Activated T-helper 17 cell treated with anti-CD3 and anti-CD28 coated beads, Interleukin-2, amount 50 U/mL, for 72 hours (primary cell): ENCODE results near the gene RXRA. TPM values are rescaled to one million over a fixed set of nuclear protein-coding genes. Genes with fewer than 3 reads are reported as not detected.

ENCODE experiments used
- ATAC-seq: fragments of 150-1000 bp; cut with Tn5 transposase; replicated peaks from 2 replicates; pipeline ENCODE4 v1.10.0; 2021; ENCODE audit warnings: mild to moderate bottlenecking, moderate library complexity
- H3K27ac Mint-ChIP-seq: one replicate; pipeline ENCODE4 v1.8.0; 2022; ENCODE audit warnings: mixed read lengths
- H3K27me3 Mint-ChIP-seq: one replicate; pipeline ENCODE4 v1.8.0; 2022; ENCODE audit warnings: mixed read lengths
- H3K36me3 Mint-ChIP-seq: one replicate; pipeline ENCODE4 v1.8.0; 2022; ENCODE audit warnings: low read depth, mild to moderate bottlenecking, mixed read lengths
- H3K4me1 Mint-ChIP-seq: one replicate; pipeline ENCODE4 v1.8.0; 2022; ENCODE audit warnings: mixed read lengths
- H3K4me3 Mint-ChIP-seq: one replicate; pipeline ENCODE4 v1.8.0; 2022; ENCODE audit warnings: mild to moderate bottlenecking, mixed read lengths
- H3K9me3 Mint-ChIP-seq: one replicate; pipeline ENCODE4 v1.8.0; 2022; ENCODE audit warnings: mixed read lengths
- total RNA-seq, 2 donors: library from RNA; stranded (reverse); gene quantifications; one replicate each; pipeline ENCODE4 v1.2.3, GENCODE V29; 2022

RXRA gene
- total RNA-seq, 2 donors from 2014 or later = 4.2 to 41.6 TPM

DNA sequence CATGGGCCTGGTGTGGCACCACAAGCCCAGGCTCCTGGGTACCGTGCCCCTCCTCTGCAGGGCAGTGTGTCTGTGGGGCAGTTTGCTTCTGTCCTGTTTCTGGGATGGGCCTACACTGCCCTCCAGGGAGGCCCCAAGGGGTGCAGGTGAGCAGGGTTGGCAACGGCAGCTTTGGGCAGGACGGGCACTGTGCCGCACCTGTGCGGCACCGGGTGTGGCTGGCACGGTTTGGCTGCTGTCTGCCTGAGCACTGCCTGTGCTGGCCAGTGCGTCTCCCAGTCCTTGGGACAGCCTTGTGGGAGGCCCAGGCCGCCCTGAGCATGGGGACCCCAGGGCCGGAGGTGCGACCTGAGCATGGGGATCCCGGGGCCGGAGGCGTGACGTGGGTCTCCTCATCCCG, 37.2 kb downstream of the RXRA start:
- Mint-ChIP-seq H3K27me3 (no peaks in the 10 kb centered on the region), H3K27ac (no peak overlapping the region), H3K9me3 (no peaks in the 10 kb centered on the region), H3K36me3 (no peaks in the 10 kb centered on the region), H3K4me3 (no peak overlapping the region), H3K4me1 (no peaks in the 10 kb centered on the region)
- no peak for ATAC-seq

DNA sequence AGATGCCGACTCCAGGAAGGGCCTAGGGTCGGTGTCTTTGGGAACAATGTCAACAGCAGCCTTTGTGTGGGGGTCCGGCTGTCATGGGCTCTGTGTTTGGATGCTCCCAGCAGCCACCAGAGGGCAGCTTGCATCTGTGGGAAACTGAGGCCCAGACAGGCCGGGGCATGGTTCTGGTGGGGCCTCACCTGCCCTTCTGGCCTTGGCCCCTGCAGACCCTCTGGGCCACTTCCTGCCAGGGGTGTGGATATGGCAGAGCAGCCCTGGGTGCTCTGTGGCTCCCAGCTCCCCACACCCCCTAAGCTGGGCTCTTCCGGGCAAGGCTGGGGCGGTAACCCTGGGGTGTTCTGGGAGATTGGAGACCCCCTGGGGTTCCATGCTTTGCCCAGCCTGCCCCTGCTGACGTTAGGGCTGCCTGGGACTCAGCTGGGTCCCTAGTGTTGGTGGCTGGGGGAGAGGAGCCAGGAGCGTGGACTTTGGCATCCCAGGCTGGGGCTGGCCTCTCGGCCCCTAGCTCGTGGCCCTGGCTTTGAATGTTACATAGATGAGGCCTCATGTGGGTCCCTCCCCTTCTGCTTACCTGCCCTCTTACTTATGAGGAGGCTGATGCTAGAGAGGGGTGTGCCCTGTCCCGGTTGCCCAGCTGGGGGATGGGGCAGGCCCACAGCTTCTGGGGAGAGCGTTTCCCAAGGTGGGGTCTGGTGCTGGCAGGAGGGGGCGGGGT, 38.3 kb downstream of the RXRA start:
- H3K27me3 Mint-ChIP-seq = no peaks in the 10 kb centered on the region
- H3K4me3 Mint-ChIP-seq = no peak overlapping the region
- no peaks in the 10 kb centered on the region for H3K4me1 Mint-ChIP-seq
- no peaks in the 10 kb centered on the region for H3K36me3 Mint-ChIP-seq
- no peaks in the 10 kb centered on the region for H3K9me3 Mint-ChIP-seq
- H3K27ac Mint-ChIP-seq = no peak overlapping the region
- ATAC-seq = peak; percentile 34

DNA sequence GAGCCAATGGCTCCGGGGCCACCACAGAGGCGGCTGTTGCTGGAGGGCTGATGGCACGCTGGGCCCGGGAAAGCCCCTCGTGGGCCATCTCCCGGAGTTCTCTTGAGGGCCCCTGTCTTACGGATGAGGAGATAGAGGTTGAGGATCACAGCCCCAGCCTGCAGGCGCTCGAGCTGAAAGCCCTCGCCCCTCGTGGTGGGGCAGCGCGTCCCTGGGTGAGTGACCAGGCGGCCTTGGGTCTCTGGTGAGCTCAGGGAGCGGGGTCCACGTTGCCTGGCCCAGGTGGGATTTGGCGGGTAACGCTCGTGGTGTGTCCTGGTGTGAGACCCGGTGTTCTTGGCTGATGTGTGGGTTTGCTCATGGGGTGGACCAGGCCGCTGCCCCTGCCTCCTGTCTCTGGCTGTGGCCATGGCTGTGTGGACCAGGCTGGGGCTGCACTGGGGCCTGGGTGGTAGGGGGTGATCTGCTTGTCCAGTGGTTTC, 38.9 kb downstream of the RXRA start:
- Mint-ChIP-seq H3K27ac (peak overlapping the region; percentile 73), H3K36me3 (no peaks in the 10 kb centered on the region), H3K4me3 (no peak overlapping the region), H3K27me3 (no peaks in the 10 kb centered on the region), H3K4me1 (no peaks in the 10 kb centered on the region), H3K9me3 (no peaks in the 10 kb centered on the region)
- no peak for ATAC-seq

DNA sequence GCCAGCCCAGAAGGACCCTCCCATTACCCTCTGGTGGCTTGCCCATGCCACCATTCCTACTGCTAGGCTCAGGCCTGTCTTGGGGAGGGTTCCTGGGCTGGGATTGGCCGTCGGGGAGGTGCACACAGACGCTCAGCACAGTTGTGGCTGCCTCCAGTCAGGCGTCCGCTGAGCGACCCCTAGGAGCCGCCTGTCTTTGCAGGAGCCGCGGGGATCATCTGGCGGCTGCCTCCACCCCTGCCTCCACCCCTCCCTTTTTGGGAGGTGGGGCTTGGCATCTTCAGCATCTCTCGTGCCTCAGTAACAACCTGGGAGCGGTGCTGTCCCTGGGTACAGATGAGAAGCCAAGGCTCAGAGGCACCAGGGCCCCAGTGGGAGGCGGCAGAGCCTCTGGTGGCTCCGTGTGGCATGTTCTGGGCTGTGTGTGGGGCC, 39.6 kb downstream of the RXRA start:
- Mint-ChIP-seq H3K9me3 (no peaks in the 10 kb centered on the region), H3K4me3 (no peak overlapping the region), H3K4me1 (no peaks in the 10 kb centered on the region), H3K27ac (peak overlapping the region; percentile 73), H3K36me3 (no peaks in the 10 kb centered on the region), H3K27me3 (no peaks in the 10 kb centered on the region)
- ATAC-seq = peak; percentile 44

DNA sequence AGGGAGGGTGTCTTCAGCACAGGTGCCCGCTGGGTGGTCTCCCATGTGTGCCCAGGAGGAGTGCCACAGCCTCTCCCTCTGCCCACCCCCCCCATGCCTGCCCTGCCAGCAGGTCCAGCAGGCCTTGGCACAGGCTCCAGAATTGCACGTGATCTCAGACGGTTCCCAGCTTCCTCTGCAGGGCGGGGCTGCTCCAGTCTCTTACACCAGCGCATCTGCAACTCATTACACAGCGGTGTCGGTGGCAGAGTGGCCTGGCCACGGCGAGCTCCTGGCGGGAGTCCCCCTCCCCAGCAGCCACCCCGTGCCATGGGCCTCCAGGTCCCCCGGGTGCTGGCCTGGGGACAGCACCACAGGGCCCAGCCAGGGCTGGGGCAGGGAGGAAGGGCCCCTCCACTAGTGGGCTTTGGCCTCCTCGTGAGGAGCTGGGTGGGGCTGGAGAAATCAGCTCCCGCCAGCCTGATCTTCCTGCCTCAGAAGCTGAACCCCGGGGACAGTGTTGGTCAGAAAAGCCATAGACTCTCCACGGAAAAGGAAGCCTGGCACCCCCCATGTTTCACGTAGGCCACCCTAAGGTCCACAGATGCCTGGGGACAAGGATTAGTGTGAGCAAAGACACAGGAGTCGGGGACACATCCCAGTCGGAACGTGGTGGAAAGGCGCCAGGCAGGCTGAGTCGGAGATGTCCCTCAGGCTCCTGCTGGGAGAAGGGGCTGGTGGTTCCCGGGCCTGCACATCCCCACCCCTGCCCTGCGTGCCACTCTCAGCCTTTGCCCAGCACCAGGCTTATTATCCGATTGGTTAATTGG, 40.2 kb downstream of the RXRA start:
- H3K27me3 Mint-ChIP-seq = no peaks in the 10 kb centered on the region

DNA sequence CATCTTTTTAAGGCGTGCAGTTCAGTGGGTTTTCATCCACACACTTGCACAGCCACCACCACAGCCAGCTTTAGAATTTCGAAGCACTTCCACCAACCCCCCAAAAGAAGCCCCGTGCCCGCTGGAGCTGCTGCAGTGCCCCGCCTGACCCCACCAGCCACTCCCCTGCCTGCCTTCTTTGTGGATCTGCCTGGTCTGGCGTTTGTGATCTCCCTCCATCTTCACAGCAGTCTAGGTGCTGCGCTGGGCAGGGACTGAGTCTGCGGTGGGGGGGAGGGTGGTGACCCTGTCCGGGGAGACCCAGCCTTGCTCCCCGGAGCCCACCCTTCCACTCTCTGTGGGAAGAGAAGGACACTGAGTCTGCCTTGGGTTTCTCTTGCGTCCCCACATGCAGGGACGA, 40.8 kb downstream of the RXRA start:
- H3K36me3 Mint-ChIP-seq = no peaks in the 10 kb centered on the region
- H3K27me3 Mint-ChIP-seq = no peaks in the 10 kb centered on the region
- H3K4me3 Mint-ChIP-seq = no peak overlapping the region
- H3K4me1 Mint-ChIP-seq = no peaks in the 10 kb centered on the region
- no peaks in the 10 kb centered on the region for H3K9me3 Mint-ChIP-seq
- H3K27ac Mint-ChIP-seq = peak overlapping the region; percentile 67
- no peak for ATAC-seq

More for the DNA sequence above, 40.2 kb downstream of the RXRA start:
- Mint-ChIP-seq H3K36me3 (no peaks in the 10 kb centered on the region), H3K4me1 (no peaks in the 10 kb centered on the region), H3K27ac (peak overlapping the region; percentile 67), H3K4me3 (no peak overlapping the region), H3K9me3 (no peaks in the 10 kb centered on the region)
- peak; percentile 32 for ATAC-seq

DNA sequence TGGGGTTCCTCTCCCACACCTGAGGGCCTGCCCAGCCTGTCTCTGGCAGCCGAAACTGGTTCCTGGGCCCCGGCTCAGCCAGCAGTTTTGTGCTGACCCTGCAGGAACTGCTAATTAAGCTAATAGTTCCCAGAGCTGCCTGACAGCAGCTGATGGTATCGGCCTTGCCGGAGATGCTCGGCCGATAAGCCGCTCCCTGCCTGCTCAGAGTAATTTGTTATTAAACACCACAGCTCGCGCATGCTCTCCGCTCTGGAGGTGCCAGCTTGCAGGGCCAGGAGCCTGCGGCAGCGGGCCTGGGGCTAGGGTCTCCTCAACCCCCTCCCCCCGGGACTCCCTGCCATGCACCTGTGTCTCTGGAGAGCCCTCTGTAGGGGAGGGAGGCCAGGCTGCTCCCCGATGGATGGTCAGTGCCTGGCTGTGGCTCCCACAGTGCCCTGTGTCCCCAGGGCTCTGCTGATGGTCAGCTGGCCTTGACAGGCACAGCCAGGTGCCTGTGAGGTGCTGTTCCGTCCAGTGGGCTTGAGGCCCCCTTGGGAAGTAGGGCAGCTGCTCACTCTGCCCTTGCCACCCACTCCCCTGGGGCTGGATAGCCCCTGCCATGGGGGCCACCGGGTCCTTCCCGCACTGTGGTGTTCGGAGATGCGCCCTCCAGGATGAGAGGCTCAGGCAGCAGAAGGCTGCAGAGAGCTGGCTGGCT, 41.7 kb downstream of the RXRA start:
- H3K9me3 Mint-ChIP-seq = no peaks in the 10 kb centered on the region
- no peak overlapping the region for H3K27ac Mint-ChIP-seq
- ATAC-seq = no peak
- H3K36me3 Mint-ChIP-seq = no peaks in the 10 kb centered on the region
- H3K4me1 Mint-ChIP-seq = no peaks in the 10 kb centered on the region
- no peaks in the 10 kb centered on the region for H3K27me3 Mint-ChIP-seq
- H3K4me3 Mint-ChIP-seq = no peak overlapping the region

DNA sequence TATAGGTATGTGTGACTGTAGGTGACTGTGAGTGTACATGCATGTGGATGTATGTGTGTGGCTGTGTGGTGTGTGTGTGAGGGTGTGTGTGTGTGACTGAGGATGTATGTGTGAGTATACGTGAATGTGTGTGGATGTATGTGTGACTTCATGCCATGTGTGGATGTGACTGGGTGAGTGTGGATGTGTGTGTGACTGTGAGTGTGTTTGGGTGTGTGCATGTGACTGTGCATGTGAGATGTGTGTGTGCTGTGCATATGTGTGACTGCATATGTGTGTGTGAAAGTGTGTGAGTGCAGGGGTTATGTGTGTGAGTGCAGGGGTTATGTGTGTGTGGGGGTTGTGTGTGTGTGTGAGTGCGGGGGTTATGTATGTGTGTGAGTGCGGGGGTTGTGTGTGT, 42.3 kb downstream of the RXRA start:
- Mint-ChIP-seq H3K4me3 (no peak overlapping the region), H3K4me1 (no peaks in the 10 kb centered on the region), H3K9me3 (no peaks in the 10 kb centered on the region), H3K27ac (no peak overlapping the region), H3K36me3 (no peaks in the 10 kb centered on the region), H3K27me3 (no peaks in the 10 kb centered on the region)
- no peak for ATAC-seq

DNA sequence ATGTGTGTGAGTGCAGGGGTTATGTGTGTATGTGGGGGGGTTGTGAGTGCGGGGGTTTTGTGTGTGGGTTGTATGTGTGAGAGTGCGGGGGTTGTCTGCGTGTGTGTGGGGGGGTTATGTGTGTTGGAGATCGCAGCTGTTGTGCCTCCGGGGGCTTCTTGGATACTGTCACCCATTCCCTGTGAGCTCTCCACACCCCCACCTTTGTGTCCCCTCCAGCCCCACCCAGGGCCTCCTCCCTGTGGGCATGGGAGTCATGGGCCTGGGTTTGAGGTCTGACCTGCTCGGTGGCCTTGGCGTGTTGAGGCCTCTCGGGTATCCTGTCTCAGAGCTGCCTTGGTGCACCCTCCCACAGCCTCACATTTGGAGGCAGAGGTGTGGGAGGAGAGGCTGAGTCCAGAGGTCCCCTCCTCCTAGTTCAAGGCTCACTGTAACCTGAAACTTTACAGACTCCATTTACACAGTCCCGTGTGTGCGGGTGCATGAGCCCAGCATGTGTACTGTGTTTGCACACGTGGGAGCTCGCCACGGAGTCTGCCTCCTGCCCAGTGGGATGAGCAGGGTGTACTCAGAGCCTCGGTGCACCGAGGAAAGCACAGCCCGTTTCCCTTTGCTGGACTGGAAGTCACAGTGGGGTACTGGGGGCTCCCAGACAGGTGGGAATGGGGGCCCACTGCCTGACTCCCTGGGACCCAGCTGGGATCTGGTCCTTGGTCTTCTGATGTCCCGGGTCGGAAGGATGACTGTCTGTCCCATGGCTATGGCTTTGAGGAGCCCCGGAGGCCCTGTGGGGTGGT, 43.4 kb downstream of the RXRA start:
- H3K36me3 Mint-ChIP-seq = no peaks in the 10 kb centered on the region
- no peaks in the 10 kb centered on the region for H3K9me3 Mint-ChIP-seq
- ATAC-seq = no peak
- no peak overlapping the region for H3K4me3 Mint-ChIP-seq
- H3K27ac Mint-ChIP-seq = no peak overlapping the region
- no peaks in the 10 kb centered on the region for H3K4me1 Mint-ChIP-seq
- H3K27me3 Mint-ChIP-seq = no peaks in the 10 kb centered on the region

DNA sequence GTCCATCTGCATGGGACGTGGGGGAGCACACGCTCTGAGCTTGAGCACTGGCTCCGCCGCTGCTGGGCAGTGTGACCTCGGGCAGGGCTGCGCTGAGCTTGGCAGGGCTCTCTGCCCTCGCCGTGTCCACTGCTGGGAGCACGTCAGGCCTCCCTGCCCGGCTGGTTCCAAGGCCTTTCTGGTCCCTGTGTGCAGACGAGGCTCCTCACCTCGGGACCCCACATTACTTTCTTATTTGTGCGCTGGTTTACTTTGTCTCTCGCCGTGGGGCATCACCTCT, 43.9 kb downstream of the RXRA start:
- no peak overlapping the region for H3K4me3 Mint-ChIP-seq
- no peaks in the 10 kb centered on the region for H3K36me3 Mint-ChIP-seq
- H3K4me1 Mint-ChIP-seq = no peaks in the 10 kb centered on the region
- H3K9me3 Mint-ChIP-seq = no peaks in the 10 kb centered on the region
- H3K27me3 Mint-ChIP-seq = no peaks in the 10 kb centered on the region
- ATAC-seq = no peak
- no peak overlapping the region for H3K27ac Mint-ChIP-seq

DNA sequence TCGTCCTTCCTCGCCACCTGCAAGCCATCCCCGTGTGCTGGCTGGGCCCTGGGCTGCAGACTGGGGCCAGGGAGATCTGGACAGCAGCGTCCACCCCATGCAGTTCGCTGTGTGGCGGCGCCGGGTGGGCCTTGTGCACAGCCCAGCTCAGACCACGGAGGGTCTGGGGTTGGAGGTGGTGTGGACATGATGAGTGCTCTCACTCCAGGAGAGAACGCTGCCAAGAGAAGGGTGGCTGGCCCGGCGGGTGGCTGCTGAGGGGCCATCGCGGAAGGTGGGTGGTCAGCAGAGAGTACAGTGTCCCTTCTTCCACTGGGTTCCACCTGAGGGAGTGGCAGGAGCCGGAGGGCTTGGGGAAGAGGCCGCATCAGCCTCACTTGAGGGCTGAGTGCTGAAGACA, 44.4 kb downstream of the RXRA start:
- Mint-ChIP-seq H3K4me1 (no peaks in the 10 kb centered on the region), H3K27me3 (no peaks in the 10 kb centered on the region), H3K27ac (no peak overlapping the region), H3K9me3 (no peaks in the 10 kb centered on the region), H3K36me3 (no peaks in the 10 kb centered on the region), H3K4me3 (no peak overlapping the region)
- no peak for ATAC-seq

DNA sequence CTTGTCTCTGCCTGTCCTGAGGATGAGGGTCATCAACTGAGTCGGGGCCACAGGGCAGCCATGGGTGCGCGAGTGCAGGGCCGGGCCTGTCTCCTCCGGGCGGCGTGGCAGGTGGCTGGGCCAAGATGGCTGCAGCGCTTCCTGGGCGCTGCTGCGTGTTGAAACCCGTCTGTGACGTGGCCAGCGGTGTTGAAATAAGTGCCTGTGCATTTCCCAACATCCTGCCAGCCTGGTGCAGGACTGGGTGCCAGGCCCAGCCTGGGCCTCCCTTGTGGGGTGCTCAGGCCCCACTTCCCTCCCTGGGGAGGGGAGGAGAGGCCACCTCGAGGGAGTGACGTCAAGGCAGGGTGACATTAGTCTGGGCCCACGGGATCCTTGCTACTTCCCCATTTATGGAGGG, 45.5 kb downstream of the RXRA start:
- no peak overlapping the region for H3K27ac Mint-ChIP-seq
- ATAC-seq = no peak

DNA sequence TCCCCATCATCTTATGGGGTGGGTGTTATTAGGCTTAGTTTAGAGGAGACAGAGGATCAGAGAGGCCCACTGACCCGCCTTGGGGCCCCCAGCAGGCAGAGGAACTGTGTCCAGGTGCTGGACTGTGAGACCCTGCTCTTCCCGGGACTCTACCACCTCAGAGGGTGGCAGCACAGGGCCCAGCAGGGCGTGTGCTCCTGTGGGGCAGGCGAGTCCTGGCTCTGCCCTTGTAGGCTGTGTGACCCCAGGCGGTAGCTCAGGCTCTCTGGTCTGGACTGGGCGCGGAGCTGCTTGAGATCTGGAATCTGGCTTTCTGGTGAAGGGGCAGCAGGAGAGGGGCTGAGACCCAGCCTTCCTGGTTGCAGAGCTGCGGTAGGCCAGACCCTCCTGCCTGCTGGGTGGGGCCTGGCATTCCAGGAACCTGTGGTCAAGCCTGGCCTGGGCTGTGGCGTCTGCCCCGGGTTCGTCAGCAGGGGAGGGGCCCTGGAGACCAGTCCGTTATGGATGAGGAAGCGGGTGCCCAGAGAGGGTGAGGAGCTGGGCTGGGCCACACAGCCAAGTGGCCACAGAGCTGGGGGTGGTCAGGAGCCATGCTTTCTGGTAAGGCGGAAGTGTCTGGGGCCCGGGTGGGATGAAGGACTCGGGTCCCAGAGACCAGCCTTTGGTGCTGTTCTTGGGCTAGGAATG, 46.5 kb downstream of the RXRA start:
- Mint-ChIP-seq H3K27ac (peak overlapping the region; percentile 69), H3K4me1 (peaks cover 5% of the 10 kb centered on the region), H3K27me3 (no peaks in the 10 kb centered on the region), H3K36me3 (no peaks in the 10 kb centered on the region), H3K4me3 (no peak overlapping the region), H3K9me3 (no peaks in the 10 kb centered on the region)
- ATAC-seq = no peak

More for the DNA sequence above, 45.5 kb downstream of the RXRA start:
- Mint-ChIP-seq H3K36me3 (no peaks in the 10 kb centered on the region), H3K4me1 (peaks cover 5% of the 10 kb centered on the region), H3K27me3 (no peaks in the 10 kb centered on the region), H3K4me3 (no peak overlapping the region), H3K9me3 (no peaks in the 10 kb centered on the region)

DNA sequence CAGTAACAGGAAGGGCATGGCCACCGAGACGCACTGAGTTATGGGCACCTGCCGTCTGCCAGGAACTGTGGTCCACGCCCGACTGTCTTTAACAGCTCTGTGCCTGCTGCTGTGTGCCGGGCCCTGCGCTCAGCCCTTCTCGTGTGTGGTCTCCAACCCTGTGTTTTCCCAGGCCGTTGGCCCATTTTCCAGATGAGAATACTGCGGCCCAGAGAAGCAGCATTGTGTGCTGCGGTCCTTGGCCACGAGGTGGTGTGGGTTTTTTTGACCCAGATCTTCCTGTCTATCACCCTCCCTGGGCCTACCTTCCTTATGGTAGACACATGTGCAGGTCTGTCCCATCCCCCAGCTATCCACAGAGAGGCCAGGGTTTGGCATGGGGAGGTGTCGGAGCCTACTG, 47.0 kb downstream of the RXRA start:
- peaks cover 5% of the 10 kb centered on the region for H3K4me1 Mint-ChIP-seq
- H3K36me3 Mint-ChIP-seq = no peaks in the 10 kb centered on the region
- H3K4me3 Mint-ChIP-seq = no peak overlapping the region
- no peaks in the 10 kb centered on the region for H3K27me3 Mint-ChIP-seq
- ATAC-seq = no peak
- H3K9me3 Mint-ChIP-seq = no peaks in the 10 kb centered on the region
- no peak overlapping the region for H3K27ac Mint-ChIP-seq
